ENCODE results near the gene TUBB4A.

The TUBB4A gene

DNA sequence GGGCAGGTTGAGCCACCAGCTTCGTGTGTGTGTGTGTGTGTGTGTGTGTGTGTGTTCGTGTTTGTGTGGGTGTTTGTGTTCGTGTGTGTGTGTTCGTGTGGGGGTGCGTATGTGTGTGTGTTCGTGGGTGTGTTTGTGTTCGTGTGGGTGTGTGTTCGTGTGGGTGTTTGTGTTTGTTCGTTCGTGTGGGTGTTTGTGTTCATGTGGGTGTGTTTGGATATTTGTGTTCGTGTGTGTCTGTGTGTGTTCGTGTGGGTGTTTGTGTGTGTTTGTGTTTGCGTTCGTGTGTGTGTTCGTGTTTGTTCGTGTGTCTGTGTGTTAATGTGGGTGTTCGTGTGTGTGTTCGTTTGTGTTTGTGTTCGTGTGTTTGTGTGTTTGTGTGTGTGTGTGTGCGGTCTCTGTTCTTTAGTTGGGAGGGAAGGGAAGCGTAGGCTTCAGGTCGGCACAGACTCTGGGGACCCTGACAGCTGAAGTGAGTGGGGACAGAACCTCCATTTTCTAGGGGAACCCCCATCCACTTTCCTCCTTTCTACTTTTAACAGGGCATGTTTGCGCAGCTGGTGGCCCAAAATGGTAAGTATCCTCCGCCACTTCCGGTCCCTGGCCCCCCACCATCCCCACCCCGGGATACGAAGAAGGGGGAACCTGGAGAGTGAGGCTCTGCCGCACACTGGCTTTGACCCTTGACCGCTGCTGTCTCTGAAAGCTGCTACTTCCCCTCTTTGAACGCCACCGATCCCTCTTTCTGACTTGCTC lies 30.3 kb upstream of the TUBB4A start:
- H3K4me2 ChIP-seq (ENCODE audit: insufficient read depth, low read length), result peak overlapping the region; percentile 99
- peaks cover 51% of the 10 kb centered on the region for H3K4me1 ChIP-seq (ENCODE audit: insufficient read depth, low read length)
- peak overlapping the region; percentile 44 to 66; a peak in 3 of 4 replicates for H3K4me3 ChIP-seq (ENCODE audit: low read depth in 1 of 2, low read length in 2 of 2)
- TF ChIP-seq CTCF (IDR thresholded peaks at IDR 0.05; ENCODE audit: borderline replicate concordance, extremely low read depth, low read length, poor library complexity, severe bottlenecking), result no peak
- TF ChIP-seq EZH2 (IDR thresholded peaks at IDR 0.05; ENCODE audit: borderline replicate concordance, low read depth, low read length, severe bottlenecking), result no peak
- H3K79me2 ChIP-seq (ENCODE audit: insufficient read depth, low read length), result peaks cover 19% of the 10 kb centered on the region
- H3K27ac ChIP-seq (ENCODE audit: low read length), result peak overlapping the region; percentile 33
- H3K36me3 ChIP-seq (ENCODE audit: insufficient read depth, low read length), result peaks cover 11% of the 10 kb centered on the region
- ATAC-seq (ENCODE audit: insufficient read depth, low read depth) (no peak), DNase-seq (no peak)
- no peaks in the 10 kb centered on the region for H3K9me3 ChIP-seq (ENCODE audit: insufficient read depth, low read length, severe bottlenecking)
- H3K27me3 ChIP-seq (ENCODE audit: insufficient read depth, low read length, poor library complexity), result no peaks in the 10 kb centered on the region
- H2AFZ ChIP-seq (ENCODE audit: low read depth, low read length), result no peak overlapping the region
- H3K9ac ChIP-seq (ENCODE audit: low read depth, low read length), result peak overlapping the region; percentile 82
- no peaks in the 10 kb centered on the region for H4K20me1 ChIP-seq (ENCODE audit: insufficient read depth, low read length)

DNA sequence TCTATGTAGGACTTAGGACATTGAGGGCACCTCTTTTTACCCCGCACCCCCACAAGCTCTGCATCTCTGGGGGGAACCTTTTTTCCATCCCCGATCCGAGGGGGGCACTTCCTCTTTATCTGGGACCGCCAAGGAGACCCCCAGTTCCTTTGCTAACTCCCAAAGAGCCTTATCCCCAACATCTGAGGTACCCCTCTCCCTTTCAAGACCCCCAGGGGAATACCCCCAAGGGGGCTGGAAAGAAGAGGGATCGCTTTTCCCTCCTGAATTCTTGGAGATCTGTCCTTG lies 29.8 kb upstream of the TUBB4A start:
- Histone ChIP-seq H3K27ac (ENCODE audit: low read length) (peak overlapping the region; percentile 33; the same call in 1 of the 2 replicates), H4K20me1 (ENCODE audit: insufficient read depth, low read length) (no peaks in the 10 kb centered on the region), H3K36me3 (ENCODE audit: insufficient read depth, low read length) (peaks cover 11% of the 10 kb centered on the region), H3K4me2 (ENCODE audit: insufficient read depth, low read length) (peak overlapping the region; percentile 99), H3K27me3 (ENCODE audit: insufficient read depth, low read length, poor library complexity) (no peaks in the 10 kb centered on the region), H3K4me3 (ENCODE audit: low read depth in 1 of 2, low read length in 2 of 2) (peak overlapping the region; percentile 44 to 66), H2AFZ (ENCODE audit: low read depth, low read length) (no peak overlapping the region), H3K9ac (ENCODE audit: low read depth, low read length) (peak overlapping the region; percentile 82), H3K4me1 (ENCODE audit: insufficient read depth, low read length) (peaks cover 46% of the 10 kb centered on the region), H3K79me2 (ENCODE audit: insufficient read depth, low read length) (peaks cover 19% of the 10 kb centered on the region), H3K9me3 (ENCODE audit: insufficient read depth, low read length, severe bottlenecking) (no peaks in the 10 kb centered on the region)
- ATAC-seq (ENCODE audit: insufficient read depth, low read depth) (no peak), DNase-seq (no peak)
- TF ChIP-seq EZH2 (IDR thresholded peaks at IDR 0.05; ENCODE audit: borderline replicate concordance, low read depth, low read length, severe bottlenecking) (no peak), CTCF (IDR thresholded peaks at IDR 0.05; ENCODE audit: borderline replicate concordance, extremely low read depth, low read length, poor library complexity, severe bottlenecking) (no peak)

DNA sequence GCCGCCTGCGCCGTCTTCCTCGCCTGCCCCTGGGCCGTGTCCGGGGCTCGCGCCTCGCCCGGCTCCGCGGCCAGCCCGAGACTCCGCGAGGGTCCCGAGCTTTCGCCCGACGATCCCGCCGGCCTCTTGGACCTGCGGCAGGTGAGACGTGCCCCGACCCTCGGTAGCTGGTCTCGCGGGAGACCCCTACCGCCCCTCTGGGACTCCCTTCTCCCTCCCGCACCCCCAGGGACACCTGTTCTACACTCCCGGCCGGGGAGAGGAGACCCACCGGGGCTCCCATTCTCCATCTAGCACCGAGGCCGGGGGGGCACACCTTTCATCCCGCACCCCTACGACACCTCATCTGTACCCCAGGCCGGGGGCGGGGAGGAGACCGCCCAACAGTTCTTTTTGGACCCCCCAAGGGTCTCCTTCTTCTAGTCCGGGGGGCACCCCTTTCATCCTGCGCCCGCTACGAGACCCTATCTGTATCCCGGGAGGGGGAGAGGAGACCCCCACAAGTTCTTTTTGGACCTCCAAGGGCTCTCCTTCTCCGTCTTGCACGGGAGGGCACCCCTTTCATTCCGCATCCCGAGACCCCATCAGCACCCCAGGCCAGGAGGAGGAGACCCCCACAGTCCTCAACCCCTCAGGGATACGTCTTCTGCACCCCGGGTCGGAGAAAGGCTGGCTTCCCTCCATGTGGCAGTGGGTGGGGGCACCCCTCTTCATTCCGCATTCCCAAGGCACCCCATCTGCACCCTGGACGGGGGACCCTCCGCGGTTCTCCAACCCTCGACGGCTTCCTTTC lies 29.2 kb upstream of the TUBB4A start:
- Histone ChIP-seq H4K20me1 (ENCODE audit: insufficient read depth, low read length) (no peaks in the 10 kb centered on the region), H2AFZ (ENCODE audit: low read depth, low read length) (peak overlapping the region; percentile 94), H3K36me3 (ENCODE audit: insufficient read depth, low read length) (peaks cover 11% of the 10 kb centered on the region), H3K9me3 (ENCODE audit: insufficient read depth, low read length, severe bottlenecking) (no peaks in the 10 kb centered on the region), H3K27ac (ENCODE audit: low read length) (peak overlapping the region; percentile 71), H3K27me3 (ENCODE audit: insufficient read depth, low read length, poor library complexity) (no peaks in the 10 kb centered on the region), H3K4me1 (ENCODE audit: insufficient read depth, low read length) (peaks cover 41% of the 10 kb centered on the region), H3K79me2 (ENCODE audit: insufficient read depth, low read length) (peaks cover 19% of the 10 kb centered on the region), H3K9ac (ENCODE audit: low read depth, low read length) (peak overlapping the region; percentile 82), H3K4me3 (ENCODE audit: low read depth in 1 of 2, low read length in 2 of 2) (peak overlapping the region; percentile 44 to 66), H3K4me2 (ENCODE audit: insufficient read depth, low read length) (peak overlapping the region; percentile 99)
- no peak for DNase-seq
- no peak for TF ChIP-seq CTCF (IDR thresholded peaks at IDR 0.05; ENCODE audit: borderline replicate concordance, extremely low read depth, low read length, poor library complexity, severe bottlenecking)
- TF ChIP-seq EZH2 (IDR thresholded peaks at IDR 0.05; ENCODE audit: borderline replicate concordance, low read depth, low read length, severe bottlenecking), result no peak
- peak; percentile 28 for ATAC-seq (ENCODE audit: insufficient read depth, low read depth)

Data from DND-41 (cell line).